ENCODE measurements around the gene ADM.

DNA sequence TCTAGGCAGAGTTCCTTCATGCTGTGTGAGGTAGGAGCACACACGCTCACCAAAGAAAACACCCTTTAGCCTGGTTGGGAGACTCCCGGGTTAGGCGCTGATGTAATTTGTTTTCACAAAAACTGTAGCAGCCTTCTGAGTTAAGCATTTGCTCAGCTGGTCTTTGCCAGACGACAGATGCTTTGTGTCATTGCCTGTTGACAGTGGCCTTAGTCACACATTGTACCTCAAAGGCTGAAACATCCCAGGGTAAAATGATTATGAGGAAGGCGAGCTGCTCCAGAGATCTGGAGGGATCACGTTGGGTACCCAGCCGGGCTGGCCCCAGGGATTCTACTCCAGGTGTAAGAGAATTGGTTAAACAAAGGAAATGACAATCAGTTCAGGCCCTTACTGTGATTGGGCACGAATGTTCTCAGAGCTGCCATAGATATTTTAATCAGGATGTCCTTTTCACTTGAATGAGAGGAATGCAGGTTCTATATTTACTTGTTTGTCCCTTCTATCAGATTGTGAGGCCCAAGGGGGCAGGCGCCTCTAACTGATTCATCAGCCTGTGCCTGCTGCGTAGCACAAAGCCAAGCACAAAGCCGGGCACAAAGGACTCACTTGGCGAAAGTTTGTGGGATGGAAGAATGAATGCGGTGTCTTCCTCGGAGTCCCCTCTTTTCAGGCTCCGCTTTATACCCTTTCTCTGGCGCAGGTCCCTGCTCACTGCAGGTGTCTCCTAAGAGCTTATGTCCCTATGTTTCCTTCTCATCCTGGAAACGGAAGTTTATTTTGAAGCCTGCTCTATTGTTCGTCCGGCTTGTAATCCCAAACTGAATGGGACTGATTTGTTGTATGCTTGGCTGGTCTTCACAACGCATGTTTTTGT lies 47.1 kb downstream of the ADM start:
- TF ChIP-seq, protein P1, sequence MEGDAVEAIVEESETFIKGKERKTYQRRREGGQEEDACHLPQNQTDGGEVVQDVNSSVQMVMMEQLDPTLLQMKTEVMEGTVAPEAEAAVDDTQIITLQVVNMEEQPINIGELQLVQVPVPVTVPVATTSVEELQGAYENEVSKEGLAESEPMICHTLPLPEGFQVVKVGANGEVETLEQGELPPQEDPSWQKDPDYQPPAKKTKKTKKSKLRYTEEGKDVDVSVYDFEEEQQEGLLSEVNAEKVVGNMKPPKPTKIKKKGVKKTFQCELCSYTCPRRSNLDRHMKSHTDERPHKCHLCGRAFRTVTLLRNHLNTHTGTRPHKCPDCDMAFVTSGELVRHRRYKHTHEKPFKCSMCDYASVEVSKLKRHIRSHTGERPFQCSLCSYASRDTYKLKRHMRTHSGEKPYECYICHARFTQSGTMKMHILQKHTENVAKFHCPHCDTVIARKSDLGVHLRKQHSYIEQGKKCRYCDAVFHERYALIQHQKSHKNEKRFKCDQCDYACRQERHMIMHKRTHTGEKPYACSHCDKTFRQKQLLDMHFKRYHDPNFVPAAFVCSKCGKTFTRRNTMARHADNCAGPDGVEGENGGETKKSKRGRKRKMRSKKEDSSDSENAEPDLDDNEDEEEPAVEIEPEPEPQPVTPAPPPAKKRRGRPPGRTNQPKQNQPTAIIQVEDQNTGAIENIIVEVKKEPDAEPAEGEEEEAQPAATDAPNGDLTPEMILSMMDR (IDR thresholded peaks at IDR 0.05; ENCODE audit: extremely low read depth in 1 of 2, insufficient read depth in 1 of 2, low read depth in 1 of 2, low read length in 2 of 2): no peak
- TF ChIP-seq, protein P2, sequence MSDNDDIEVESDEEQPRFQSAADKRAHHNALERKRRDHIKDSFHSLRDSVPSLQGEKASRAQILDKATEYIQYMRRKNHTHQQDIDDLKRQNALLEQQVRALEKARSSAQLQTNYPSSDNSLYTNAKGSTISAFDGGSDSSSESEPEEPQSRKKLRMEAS (IDR thresholded peaks at IDR 0.05; ENCODE audit: insufficient read depth, insufficient read length): no peak
- no peak for TF ChIP-seq GATA2 (IDR thresholded peaks at IDR 0.05; ENCODE audit: insufficient read depth, insufficient read length, low read depth, low read length)
- peak; percentile 31 for TF ChIP-seq POLR2AphosphoS5 (IDR thresholded peaks at IDR 0.05; ENCODE audit: insufficient read depth, low read depth, low read length)
- no peak for TF ChIP-seq EZH2 (IDR thresholded peaks at IDR 0.05; ENCODE audit: borderline replicate concordance, low read depth, low read length, severe bottlenecking)
- no peak for TF ChIP-seq FOS (IDR thresholded peaks at IDR 0.05; ENCODE audit: borderline replicate concordance, insufficient read depth, low read length)
- no peak for TF ChIP-seq POLR2A (IDR thresholded peaks at IDR 0.05; ENCODE audit: low read depth, low read length)

Data from endothelial cell of umbilical vein (primary cell).